Measurements from ENCODE around the gene LZTS3.
"Not testable (repeated sequence)": the region's sequence is repeated elsewhere in the genome, so short reads cannot be mapped to it uniquely, and the experiment has no call there.

The LZTS3 gene

GRCh38 chr20:3193806-3194616 is 20.7 kb upstream of the LZTS3 start:
- peak in 5 of 51 donors; percentile 23 to 72 (median 36) for DNase-seq

GRCh38 chr20:3192226-3193015 is 19.1 kb upstream of the LZTS3 start:
- DNase-seq = no peak

- no peak for DNase-seq
Observed at GRCh38 chr20:3190681-3191111, 17.3 kb upstream of the LZTS3 start.

- DNase-seq = peak in 1 of 51 donors; percentile 57
Observed at GRCh38 chr20:3189561-3190131, 16.3 kb upstream of the LZTS3 start.

- no peak for DNase-seq
Observed at GRCh38 chr20:3188823-3189413, 15.6 kb upstream of the LZTS3 start.

GRCh38 chr20:3187861-3188260 is 14.5 kb upstream of the LZTS3 start:
- DNase-seq = not testable (repeated sequence)

- DNase-seq = no peak
Observed at GRCh38 chr20:3183896-3184612, 10.7 kb upstream of the LZTS3 start.

GRCh38 chr20:3182429-3182828 is 9.1 kb upstream of the LZTS3 start:
- not testable (repeated sequence) for DNase-seq

- no peak for DNase-seq
Observed at GRCh38 chr20:3181270-3181669, 7.9 kb upstream of the LZTS3 start.

GRCh38 chr20:3180319-3180718 is 7.0 kb upstream of the LZTS3 start:
- no peak for DNase-seq

GRCh38 chr20:3177746-3178485 is 4.6 kb upstream of the LZTS3 start:
- no peak for DNase-seq

GRCh38 chr20:3175270-3175669 is 1.9 kb upstream of the LZTS3 start:
- DNase-seq = no peak

- DNase-seq = peak in 1 of 51 donors; percentile 23
Observed at GRCh38 chr20:3174442-3175261, 1.3 kb upstream of the LZTS3 start.

GRCh38 chr20:3173610-3174441 is 477 bp upstream of the LZTS3 start:
- DNase-seq = peak in 41 of 51 donors; percentile 15 to 92 (median 76)

- DNase-seq = no peak
Observed at GRCh38 chr20:3172126-3172932, 1.0 kb downstream of the LZTS3 start.

GRCh38 chr20:3171391-3172125 is 1.8 kb downstream of the LZTS3 start:
- no peak for DNase-seq
